GM08714 (cell line): ENCODE data around the gene CUL3.
"Not testable (repeated sequence)": the region's sequence is repeated elsewhere in the genome, so short reads cannot be mapped to it uniquely, and the experiment has no call there.

Experiments used
- H3K4me3 ChIP-seq: fragments of 200-500 bp; sonication (Bioruptor generic); 2 replicates; pipeline ENCODE4 v1.5.1; 2014; ENCODE audit warnings: mild to moderate bottlenecking, low read length, inconsistent platforms
- ZNF274 ChIP-seq: IDR thresholded peaks from 2 replicates; pipeline ENCODE4 v1.6.1; 2012; ENCODE audit warnings: mild to moderate bottlenecking, low read depth, low read length

The CUL3 gene

GRCh38 chr2:224543939-224544338, 41.2 kb downstream of the CUL3 start:
- no peak for TF ChIP-seq ZNF274
- no peak overlapping the region for H3K4me3 ChIP-seq

- no peak overlapping the region for H3K4me3 ChIP-seq
- TF ChIP-seq ZNF274: no peak
Measured at GRCh38 chr2:224538561-224539138, 46.5 kb downstream of the CUL3 start.

DNA sequence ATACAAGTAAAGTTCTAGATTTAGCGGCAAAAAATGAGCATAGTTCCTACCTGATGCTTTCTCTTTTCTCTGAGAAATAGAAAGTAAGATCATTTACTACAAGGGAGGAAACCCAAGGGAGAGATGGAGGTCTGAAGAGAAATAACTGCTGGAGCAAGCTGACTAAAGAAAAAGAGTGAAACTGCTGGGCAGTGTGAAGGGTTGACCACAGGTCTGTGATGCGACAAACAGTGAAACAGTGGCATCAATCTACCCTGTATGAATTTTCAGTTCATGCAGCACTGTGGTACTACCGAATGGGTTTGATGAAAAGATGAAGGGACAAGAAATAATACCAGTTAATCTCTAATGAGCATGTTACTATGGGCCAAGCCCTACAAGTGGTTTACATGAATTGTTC, 52.2 kb downstream of the CUL3 start:
- H3K4me3 ChIP-seq: no peak overlapping the region
- TF ChIP-seq ZNF274: no peak

GRCh38 chr2:224532441-224532840, 52.7 kb downstream of the CUL3 start:
- H3K4me3 ChIP-seq: no peak overlapping the region
- TF ChIP-seq ZNF274: no peak

- no peak overlapping the region for H3K4me3 ChIP-seq
- TF ChIP-seq ZNF274: no peak
Measured at GRCh38 chr2:224528171-224528570, 57.0 kb downstream of the CUL3 start.

- no peak for TF ChIP-seq ZNF274
Measured at GRCh38 chr2:224525774-224526173, 59.4 kb downstream of the CUL3 start.

GRCh38 chr2:224524657-224525056, 60.5 kb downstream of the CUL3 start:
- H3K4me3 ChIP-seq: peak overlapping the region; percentile 60; the same call in 1 of the 2 replicates
- TF ChIP-seq ZNF274: no peak

More at GRCh38 chr2:224525774-224526173, 59.4 kb downstream of the CUL3 start:
- no peak overlapping the region for H3K4me3 ChIP-seq

GRCh38 chr2:224523626-224524577, 61.3 kb downstream of the CUL3 start:
- TF ChIP-seq ZNF274: no peak
- peak overlapping the region; percentile 60 for H3K4me3 ChIP-seq

DNA sequence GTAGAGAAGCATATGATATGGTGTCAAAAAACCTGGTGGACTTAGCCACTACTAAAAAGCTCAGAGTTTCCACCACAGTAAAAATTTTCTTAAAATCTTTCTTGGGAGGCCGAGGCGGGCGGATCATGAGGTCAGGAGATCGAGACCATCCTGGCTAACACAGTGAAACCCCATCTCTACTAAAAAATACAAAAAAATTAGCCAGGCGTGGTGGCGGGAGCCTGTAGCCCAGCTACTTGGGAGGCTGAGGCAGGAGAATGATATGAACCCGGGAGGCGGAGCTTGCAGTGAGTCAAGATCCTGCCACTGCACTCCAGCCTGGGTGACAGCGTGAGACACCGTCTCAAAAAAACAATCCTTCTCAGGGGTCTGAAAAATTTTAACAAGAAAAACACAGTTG, 62.7 kb downstream of the CUL3 start:
- H3K4me3 ChIP-seq: peak overlapping the region; percentile 2; the same call in 1 of the 2 replicates

DNA sequence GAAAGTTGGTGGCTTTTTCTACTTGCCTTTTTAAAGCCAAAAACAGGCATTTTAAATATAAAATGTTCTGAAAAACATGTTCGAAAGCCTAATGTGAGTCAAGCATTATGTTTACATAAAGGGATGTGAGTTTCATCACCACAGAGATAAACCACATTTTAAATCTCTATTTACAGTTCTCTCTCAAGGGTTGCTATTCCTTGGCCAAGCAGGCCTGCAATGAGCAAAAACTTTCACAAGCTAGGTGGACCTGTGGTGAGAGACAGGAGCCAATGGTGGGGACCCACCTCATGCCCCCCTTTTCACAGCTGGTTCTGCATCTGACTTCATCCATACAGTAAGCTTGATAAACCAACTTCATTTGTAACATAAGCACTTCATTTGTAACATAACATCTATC, 65.1 kb downstream of the CUL3 start:
- peak overlapping the region; percentile 53; the same call in 1 of the 2 replicates for H3K4me3 ChIP-seq

DNA sequence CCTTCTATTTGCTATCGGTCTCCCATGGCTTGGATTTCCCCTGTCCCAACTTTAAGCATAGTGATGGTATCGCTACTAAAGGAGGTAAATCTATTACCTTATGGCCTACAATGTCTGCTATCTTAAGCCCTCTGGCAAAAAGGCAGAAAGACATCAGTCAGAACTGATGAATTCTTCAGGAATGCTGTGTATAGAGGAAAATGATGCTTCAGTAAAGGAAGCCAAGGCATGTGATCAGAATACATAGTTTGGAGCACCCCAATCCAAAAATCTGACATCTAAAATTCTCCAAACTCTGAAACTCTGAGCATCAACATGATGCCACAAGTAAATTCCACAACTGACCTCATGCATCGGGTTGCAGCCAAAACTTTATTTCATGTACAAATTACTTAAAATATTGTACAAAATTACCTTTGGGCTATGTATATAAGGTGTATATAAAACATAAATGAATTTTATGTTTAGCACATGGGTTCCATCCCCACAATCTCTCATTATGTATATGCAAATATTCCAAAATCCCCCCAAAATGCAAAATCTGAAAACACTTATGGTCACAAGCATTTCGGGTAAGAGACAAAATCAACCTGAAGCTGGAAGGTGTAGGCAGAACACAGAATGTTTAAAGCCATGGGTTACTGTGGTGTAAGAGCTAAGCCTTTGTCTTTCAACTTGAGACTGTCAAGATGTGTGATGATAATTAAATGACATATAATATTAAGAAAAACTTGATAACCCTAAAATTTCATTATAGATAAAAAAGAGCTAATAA, 66.2 kb downstream of the CUL3 start:
- no peak overlapping the region for H3K4me3 ChIP-seq
- no peak for TF ChIP-seq ZNF274

More for the DNA sequence above, 65.1 kb downstream of the CUL3 start:
- TF ChIP-seq ZNF274: no peak

- H3K4me3 ChIP-seq: no peak overlapping the region
Measured at GRCh38 chr2:224517963-224518362, 67.2 kb downstream of the CUL3 start.

GRCh38 chr2:224516393-224516792, 68.8 kb downstream of the CUL3 start:
- not testable (repeated sequence) for H3K4me3 ChIP-seq

More at GRCh38 chr2:224517963-224518362, 67.2 kb downstream of the CUL3 start:
- no peak for TF ChIP-seq ZNF274

GRCh38 chr2:224513991-224514390, 71.2 kb downstream of the CUL3 start:
- no peak overlapping the region for H3K4me3 ChIP-seq
- TF ChIP-seq ZNF274: no peak
